K562 (cell line): ENCODE results near the gene TAF8. TPM values are rescaled to one million over a fixed set of nuclear protein-coding genes. Genes with fewer than 3 reads are reported as not detected.

Source experiments
- BRF2 ChIP-seq: IDR thresholded peaks from 3 replicates; pipeline ENCODE4 v1.6.1; 2011; ENCODE audit warnings: borderline replicate concordance, mild to moderate bottlenecking; ENCODE audit not compliant: insufficient read length, insufficient read depth
- CHAMP1 ChIP-seq: fragments of 450-650 bp; IDR thresholded peaks from 2 replicates; pipeline ENCODE4 v1.6.1; 2016; ENCODE audit warnings: mild to moderate bottlenecking
- CHCHD3 ChIP-seq: fragments of 250-450 bp; sonication (Bioruptor Pico); IDR thresholded peaks from 2 replicates; pipeline ENCODE4 v2.1.2; 2022; ENCODE audit warnings: mild to moderate bottlenecking
- CHD1 ChIP-seq: fragments of 200-600 bp; sonication (generic); IDR thresholded peaks from one replicate; pipeline ENCODE4 v1.6.1; 2012; ENCODE audit warnings: mild to moderate bottlenecking, moderate library complexity, low read length, inconsistent platforms
- E2F3 ChIP-seq: fragments of 250-450 bp; sonication (Bioruptor Pico); IDR thresholded peaks from 2 replicates; pipeline ENCODE4 v1.4.0; 2020; ENCODE audit warnings: mild to moderate bottlenecking
- EWSR1 ChIP-seq: fragments of 450-650 bp; IDR thresholded peaks from 2 replicates; pipeline ENCODE4 v1.6.1; 2018; ENCODE audit warnings: borderline replicate concordance, mild to moderate bottlenecking, low read depth, moderate library complexity; ENCODE audit not compliant: partially characterized antibody
- EZH2 ChIP-seq: IDR thresholded peaks from 2 replicates; pipeline ENCODE4 v1.6.1; 2012; ENCODE audit warnings: low read depth, mild to moderate bottlenecking, inconsistent platforms, low read length, borderline replicate concordance
- FOXK2 ChIP-seq, 2 experiments: fragments of 450-650 bp; IDR thresholded peaks in 1 of 2; conservative IDR thresholded peaks in 1 of 2; 2 replicates each; pipeline ENCODE4 v1.6.1; 2016; ENCODE audit warnings: low read depth in 2 of 2, mild to moderate bottlenecking in 1 of 2
- HCFC1 ChIP-seq: IDR thresholded peaks from 2 replicates; pipeline ENCODE4 v1.6.1; 2012; ENCODE audit warnings: low read depth, low read length, improper control_type of control experiment
- KDM2B ChIP-seq: fragments of 250-450 bp; sonication (Bioruptor Pico); IDR thresholded peaks from 2 replicates; pipeline ENCODE4 v1.8.0; 2021; ENCODE audit warnings: mild to moderate bottlenecking, moderate library complexity
- KDM4B ChIP-seq, 2 experiments: fragments of 450-650 bp in 1 of 2; sonication (generic) in 1 of 2; IDR thresholded peaks; 2 replicates each; pipeline ENCODE4 v1.6.1; 2016 to 2017; ENCODE audit warnings: borderline replicate concordance in 2 of 2, antibody characterized with exemption in 1 of 2, low read depth in 1 of 2, mild to moderate bottlenecking in 1 of 2
- MED1 ChIP-seq: sonication (generic); formaldehyde crosslinking; IDR thresholded peaks from 2 replicates; pipeline ENCODE4 v1.8.1; 2023; ENCODE audit warnings: missing genetic modification reagents, borderline replicate concordance
- MITF ChIP-seq: IDR thresholded peaks from 2 replicates; pipeline ENCODE4 v1.6.1; 2014; ENCODE audit warnings: antibody characterized with exemption
- NCOR1 ChIP-seq: fragments of 450-650 bp; IDR thresholded peaks from 2 replicates; pipeline ENCODE4 v1.6.1; 2016; ENCODE audit warnings: mild to moderate bottlenecking, moderate library complexity
- NFXL1 ChIP-seq: fragments of 450-650 bp; formaldehyde crosslinking; IDR thresholded peaks from 2 replicates; pipeline ENCODE4 v1.4.0; 2021; ENCODE audit warnings: mild to moderate bottlenecking
- RBFOX2 ChIP-seq: fragments of 200-400 bp; formaldehyde crosslinking; IDR thresholded peaks from 2 replicates; pipeline ENCODE4 v1.6.1; 2017; ENCODE audit warnings: low read depth, mild to moderate bottlenecking, low read length, moderate library complexity
- U2AF1 ChIP-seq: fragments of 200-400 bp; formaldehyde crosslinking; optimal IDR thresholded peaks from 2 replicates; pipeline ENCODE3; 2017; ENCODE audit warnings: mild to moderate bottlenecking, low read depth, low read length, moderate library complexity
- XRCC4 ChIP-seq: IDR thresholded peaks from one replicate; pipeline ENCODE4 v1.6.1; 2011; ENCODE audit not compliant: insufficient read depth, insufficient read length; ENCODE audit errors: extremely low read depth
- ZNF165 ChIP-seq: fragments of 250-450 bp; sonication (Bioruptor Pico); IDR thresholded peaks from 2 replicates; pipeline ENCODE4 v1.4.0; 2020; ENCODE audit warnings: borderline replicate concordance
- ZNF23 ChIP-seq: fragments of 250-450 bp; sonication (Bioruptor Pico); IDR thresholded peaks from 2 replicates; pipeline ENCODE4 v1.4.0; 2020; ENCODE audit warnings: mild to moderate bottlenecking
- ZNF24 ChIP-seq: fragments of 450-650 bp; IDR thresholded peaks from 2 replicates; pipeline ENCODE4 v1.6.1; 2016
- ZNF280B ChIP-seq: fragments of 250-450 bp; sonication (Bioruptor Pico); IDR thresholded peaks from 2 replicates; pipeline ENCODE4 v1.5.1; 2021; ENCODE audit warnings: mild to moderate bottlenecking
- ZZZ3 ChIP-seq: fragments of 450-650 bp; IDR thresholded peaks from 2 replicates; pipeline ENCODE4 v1.6.1; 2016; ENCODE audit warnings: antibody characterized with exemption, mild to moderate bottlenecking, moderate library complexity
- polyA plus RNA-seq, 8 experiments: library from polyadenylated mRNA; depleted of rRNA in 4 of 8; stranded (reverse) in 5 of 8; unstranded in 3 of 8; fragments of >200 nt; fragmentation: Nextera tagmentation in 2 of 8; fragmentation: Illumina TruSeq in 1 of 8; extraction: Ambion mirVana in 2 of 8; extraction: Trizol in 1 of 8; gene quantifications; 2 replicates each; pipeline versions ENCODE4 v1.2.1 to v1.2.3, GENCODE V29; 2011 to 2014; ENCODE audit warnings: inconsistent platforms in 1 of 8, missing spikeins in 1 of 8
- total RNA-seq, 7 experiments: library from RNA; depleted of rRNA in 6 of 7; stranded (reverse); fragments of >200 nt in 6 of 7; fragmentation: Illumina TruSeq in 2 of 7; extraction: Trizol in 2 of 7; gene quantifications; 2 replicates each; pipeline versions ENCODE4 v1.2.1 to v1.2.3, GENCODE V29; 2011 to 2021; ENCODE audit warnings: low replicate concordance in 1 of 7

TAF8 gene
- total and polyA plus RNA-seq, 9 of the 15 experiments (the other 6 are each of a cell fraction or from before 2014, with no cell fraction given) = 29.4 to 84.0 (median 52.6) TPM

GRCh38 chr6:42017021-42017643 is 33.2 kb upstream of the TAF8 start (continued):
- peak; percentile 98 for TF ChIP-seq MITF
- no peak for TF ChIP-seq ZNF280B
- TF ChIP-seq FOXK2 (conservative IDR thresholded peaks at IDR 0.05 in 1 of 2, IDR thresholded peaks at IDR 0.05 in 1 of 2; ENCODE audit: low read depth in 2 of 2) = peak; percentile 70 to 78; a peak in 3 of 4 replicates
- no peak for TF ChIP-seq BRF2
- TF ChIP-seq XRCC4 = no peak
- peak; percentile 77; the same call in 1 of the 2 replicates for TF ChIP-seq ZNF165 (CRISPR knock-in tag)
- TF ChIP-seq CHCHD3 (CRISPR knock-in tag) = no peak
- peak; percentile 89; the same call in 1 of the 2 replicates for TF ChIP-seq E2F3
- TF ChIP-seq NCOR1 = peak; percentile 99
- TF ChIP-seq CHD1 = no peak
- TF ChIP-seq KDM4B (IDR thresholded peaks at IDR 0.05; ENCODE audit: borderline replicate concordance in 2 of 2, low read depth in 1 of 2) = peak in 1 of 2 experiments; percentile 76; a peak in 1 of 4 replicates
- peak; percentile 94 for TF ChIP-seq CHAMP1
- TF ChIP-seq EWSR1 = no peak
- peak; percentile 79 for TF ChIP-seq ZNF24
- no peak for TF ChIP-seq ZNF23 (CRISPR knock-in tag)
- no peak for TF ChIP-seq U2AF1
- TF ChIP-seq HCFC1 = 0 out of 2 replicates have a peak, but pooled peaks have one; percentile 22
- peak; percentile 80; the same call in 1 of the 2 replicates for TF ChIP-seq NFXL1
- TF ChIP-seq RBFOX2 = no peak
- no peak for TF ChIP-seq ZZZ3
- no peak for TF ChIP-seq MED1 (CRISPR knock-in tag)
- TF ChIP-seq KDM2B (CRISPR knock-in tag) = no peak
- no peak for TF ChIP-seq EZH2
